Activated T-helper 1 cell treated with anti-CD3 and anti-CD28 coated beads, Interleukin-2, amount 50 U/mL, for 16 hours (primary cell): ENCODE data around the gene N4BP2.

Source experiments
- DNase-seq, 2 donors: peaks; one replicate each; pipeline ENCODE4 v3.0.0-alpha.2; 2020; ENCODE audit warnings: low read depth in 1 of 2, low spot score in 1 of 2

The N4BP2 gene

DNA sequence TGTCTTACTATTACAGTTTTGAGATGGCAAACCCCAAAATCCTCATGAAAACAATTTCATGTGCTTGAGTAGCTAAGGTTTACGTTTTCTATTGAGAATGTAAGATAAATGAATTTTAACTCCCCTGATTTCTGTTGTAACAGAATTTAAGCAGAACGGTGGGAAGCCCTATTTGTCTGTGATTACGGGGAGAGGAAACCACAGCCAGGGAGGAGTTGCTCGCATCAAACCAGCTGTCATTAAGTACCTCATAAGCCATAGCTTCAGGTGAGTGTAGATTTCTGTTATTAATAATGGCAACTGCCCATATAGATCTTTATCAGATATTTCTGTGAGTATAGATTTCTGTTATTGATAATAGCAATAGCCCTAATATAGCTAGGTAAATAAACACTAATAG is 96.0 kb downstream of the N4BP2 start:
- DNase-seq: no peak

DNA sequence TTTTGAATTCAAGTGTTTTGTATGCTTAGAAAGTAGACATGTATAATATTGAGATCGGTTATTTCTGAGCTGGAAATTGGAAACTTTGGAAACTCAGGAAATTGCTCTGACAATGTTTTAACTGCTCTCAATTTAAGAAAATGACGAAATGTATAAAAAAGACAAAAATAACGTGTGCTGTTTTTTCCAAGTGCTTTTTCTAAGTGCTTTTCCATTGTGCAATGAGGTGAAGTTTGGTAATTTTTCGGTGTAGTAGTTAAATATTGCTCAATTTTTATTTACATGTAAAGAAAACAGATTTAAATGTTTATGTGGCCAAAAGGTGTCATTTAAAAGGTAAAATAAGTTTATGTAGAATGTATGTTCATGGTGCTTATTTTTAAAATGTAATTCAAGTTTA is 100.8 kb downstream of the N4BP2 start:
- no peak for DNase-seq

DNA sequence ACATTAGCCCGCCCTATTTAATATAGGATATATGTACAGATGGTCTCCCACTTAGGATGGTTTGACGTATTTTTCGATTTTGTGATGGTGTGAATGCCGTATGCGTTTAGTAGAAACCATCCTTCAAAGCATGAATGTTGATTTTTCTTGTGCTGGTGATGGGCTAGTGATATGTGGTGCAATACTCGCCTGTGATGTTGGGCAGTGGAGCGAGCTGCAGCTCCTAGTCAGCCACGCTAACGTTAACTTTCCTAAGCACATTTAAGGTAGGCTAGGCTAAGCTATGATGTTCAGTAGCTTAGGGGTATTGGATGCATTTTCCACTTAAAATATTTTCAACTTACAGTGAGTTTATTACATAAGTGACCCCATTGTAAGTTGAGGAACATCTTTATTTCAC is 103.6 kb downstream of the N4BP2 start:
- no peak for DNase-seq

DNA sequence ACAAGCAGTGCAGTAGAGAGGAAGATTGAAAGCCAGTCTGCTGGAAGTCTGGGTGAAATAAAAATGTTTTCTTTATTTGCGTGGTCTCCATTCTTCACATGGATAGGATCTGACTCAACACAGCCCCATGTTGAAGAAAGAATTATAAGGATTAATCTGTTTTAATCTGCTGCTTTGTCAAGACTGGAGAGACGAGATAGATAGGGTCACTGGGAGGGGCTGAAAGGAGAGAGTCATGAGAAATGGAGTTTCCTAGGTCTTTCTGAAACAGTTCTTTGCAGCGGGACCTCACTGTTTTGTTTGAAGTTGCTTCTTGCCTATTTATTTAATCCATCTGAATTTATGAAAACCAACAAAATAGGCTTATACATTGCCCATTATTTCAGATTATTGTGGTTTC is 107.8 kb downstream of the N4BP2 start:
- DNase-seq: no peak

DNA sequence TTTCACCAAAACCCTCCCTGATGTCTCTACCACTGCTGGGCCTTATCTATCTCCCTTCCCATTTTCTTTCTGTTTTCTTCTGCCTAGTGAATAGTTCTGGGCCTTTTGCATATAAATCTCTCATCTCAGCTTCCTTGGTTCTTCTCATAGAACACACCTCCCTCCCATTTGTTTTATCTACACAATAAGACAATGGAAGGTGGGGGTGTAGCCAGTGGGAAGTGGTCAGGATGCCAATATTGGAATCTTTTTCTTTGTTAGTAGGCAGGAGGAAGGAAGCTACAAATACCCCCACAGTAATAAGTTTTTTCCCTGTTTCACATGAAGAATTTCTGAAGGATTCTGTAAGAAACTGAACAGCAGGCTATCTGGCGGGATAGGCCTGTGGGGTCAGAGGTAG is 109.3 kb downstream of the N4BP2 start:
- DNase-seq: no peak

DNA sequence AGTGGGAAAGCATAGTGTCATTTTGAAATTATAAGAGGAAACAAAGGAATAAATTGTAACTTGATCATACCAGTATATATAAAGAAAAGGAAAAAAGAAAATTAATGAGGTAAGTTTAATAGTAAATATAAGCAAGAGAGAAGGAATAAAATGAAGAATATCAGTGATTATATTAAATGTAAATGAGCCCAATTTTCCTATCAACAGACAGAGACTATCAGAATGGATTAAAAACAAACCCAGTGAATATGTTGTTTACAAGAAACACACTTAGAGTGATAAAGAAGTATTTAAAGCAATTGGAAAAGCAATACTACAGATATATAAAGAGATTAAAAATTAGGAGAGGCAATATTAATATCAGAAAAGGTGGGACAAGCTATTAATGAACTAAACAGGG is 111.4 kb downstream of the N4BP2 start:
- no peak for DNase-seq

DNA sequence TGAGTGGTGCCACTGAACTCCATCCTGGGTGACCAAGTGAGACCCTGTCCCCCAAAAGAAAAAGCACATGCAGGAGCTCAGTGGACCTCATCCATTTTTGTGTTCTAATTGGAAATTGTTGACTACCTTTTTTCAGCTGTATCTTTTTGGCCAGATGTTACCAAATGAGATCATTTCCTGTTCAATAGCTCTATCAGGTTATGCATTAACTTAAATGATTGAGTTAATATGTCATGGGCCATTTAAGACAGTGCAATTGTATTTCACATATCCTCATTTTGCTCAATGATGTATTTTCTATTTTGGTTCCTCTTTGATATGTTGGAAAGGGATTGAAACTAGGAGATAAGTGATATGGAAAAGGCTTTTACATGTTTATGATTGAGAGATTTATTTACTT is 113.9 kb downstream of the N4BP2 start:
- no peak for DNase-seq

DNA sequence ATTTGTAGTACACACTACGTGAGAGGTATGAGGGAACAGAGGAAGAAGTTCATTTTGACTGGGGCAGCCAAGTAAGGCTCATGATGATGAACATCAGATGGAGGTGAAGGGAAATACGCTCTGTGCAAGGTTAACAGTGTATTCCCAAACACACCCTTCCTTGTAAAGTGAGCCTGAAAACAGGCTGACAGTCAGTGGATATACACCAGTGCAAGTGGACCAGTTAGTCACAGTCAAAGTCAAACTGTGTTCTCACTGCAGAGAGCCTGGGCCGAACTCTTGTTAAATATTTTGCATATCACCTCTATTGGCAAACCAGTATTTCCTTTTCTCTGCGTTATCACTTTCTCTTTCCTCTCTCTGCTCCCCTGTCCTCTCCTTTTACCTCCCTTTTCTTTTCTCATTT is 116.8 kb downstream of the N4BP2 start:
- no peak for DNase-seq

DNA sequence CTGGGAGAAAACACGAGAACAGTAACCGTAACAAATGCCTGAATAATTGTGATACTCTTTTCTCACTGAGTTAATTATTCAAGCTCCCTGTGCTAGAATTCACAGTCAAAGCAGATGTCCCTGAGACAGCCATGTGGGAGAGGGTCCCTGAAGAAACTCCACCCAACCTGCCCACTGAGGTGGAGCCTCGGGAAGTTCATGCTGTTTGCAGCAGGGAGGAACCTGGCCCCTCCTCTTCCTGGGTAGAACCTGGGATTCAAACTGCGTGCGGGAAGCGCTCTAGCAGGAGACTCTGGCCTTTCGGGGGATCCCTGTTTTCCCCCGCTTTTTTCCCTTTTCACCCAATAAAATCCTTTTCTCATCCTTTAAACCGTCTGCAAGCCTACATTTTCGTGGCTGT is 120.0 kb downstream of the N4BP2 start:
- DNase-seq: no peak

DNA sequence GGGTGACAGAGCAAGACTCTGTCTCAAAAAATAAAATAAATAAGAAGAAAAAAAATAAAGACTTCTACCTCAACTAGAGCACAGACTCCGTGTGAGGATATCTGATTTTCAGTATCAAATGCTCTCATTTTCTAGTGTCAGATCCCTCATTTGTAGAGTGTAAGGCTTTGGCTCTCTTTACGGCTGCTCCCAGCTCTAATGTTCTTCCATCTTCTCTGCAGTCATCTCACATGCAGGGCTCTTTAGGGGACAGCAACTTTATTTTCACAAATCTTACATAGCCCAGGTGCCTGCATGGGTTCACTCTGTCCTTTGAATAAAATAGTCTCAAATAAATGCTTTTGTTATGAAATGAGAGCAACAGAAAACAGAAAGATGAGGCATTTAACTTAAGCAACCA is 120.9 kb downstream of the N4BP2 start:
- no peak for DNase-seq

DNA sequence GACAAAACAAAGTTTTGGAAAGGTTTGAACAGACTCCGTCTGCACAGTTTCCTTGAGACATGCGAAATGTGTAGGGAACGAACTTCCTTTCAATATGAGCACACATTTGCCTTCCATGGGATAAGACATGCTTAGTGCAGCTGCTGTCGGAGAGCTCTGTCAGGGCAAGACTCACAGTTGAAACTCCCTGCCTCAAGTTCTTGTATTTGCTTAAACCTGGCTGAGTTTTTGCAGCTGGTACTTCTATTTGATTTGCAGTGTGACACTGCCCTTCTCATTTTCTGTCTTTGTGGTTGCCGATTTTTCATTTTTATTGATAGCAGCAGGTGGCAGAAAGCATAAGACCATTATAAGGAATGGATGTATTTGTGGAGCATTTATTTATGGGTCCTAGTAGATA is 122.0 kb downstream of the N4BP2 start:
- no peak for DNase-seq

DNA sequence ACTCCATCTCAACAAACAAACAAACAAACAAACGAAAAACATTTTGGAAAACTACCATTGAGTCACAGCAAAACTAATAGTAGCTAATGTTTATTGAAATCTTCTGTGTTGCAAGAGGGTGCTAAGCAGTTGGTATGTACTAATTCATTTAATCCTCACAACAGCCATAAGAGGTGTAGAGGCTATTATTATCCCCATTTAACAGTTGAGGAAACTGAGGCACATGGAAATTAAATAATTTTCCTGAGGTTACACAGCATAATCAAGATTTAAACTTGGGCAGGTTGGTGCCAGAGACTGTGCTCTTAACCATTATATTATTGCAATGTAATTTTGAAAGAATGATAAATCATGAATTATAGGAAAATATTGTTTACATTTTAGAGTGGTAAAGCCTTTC is 122.7 kb downstream of the N4BP2 start:
- DNase-seq: no peak

DNA sequence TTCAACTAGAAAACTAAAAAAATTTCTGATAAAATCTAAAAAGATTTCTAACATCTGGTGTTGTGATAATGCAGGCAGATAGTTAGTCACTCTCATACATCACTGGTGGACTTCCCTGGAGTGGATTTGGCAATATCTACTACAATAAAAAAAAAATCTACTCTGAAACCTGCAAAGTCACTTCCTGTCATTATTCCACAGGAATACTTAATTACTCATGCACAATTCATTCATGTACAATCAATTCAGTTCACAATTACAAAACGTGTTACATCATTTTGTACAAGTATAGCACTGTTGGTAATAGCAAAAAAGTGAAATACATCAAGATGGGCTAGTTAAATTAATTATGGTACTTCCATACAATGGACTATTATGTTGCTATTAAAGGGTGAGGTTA is 123.7 kb downstream of the N4BP2 start:
- no peak for DNase-seq

DNA sequence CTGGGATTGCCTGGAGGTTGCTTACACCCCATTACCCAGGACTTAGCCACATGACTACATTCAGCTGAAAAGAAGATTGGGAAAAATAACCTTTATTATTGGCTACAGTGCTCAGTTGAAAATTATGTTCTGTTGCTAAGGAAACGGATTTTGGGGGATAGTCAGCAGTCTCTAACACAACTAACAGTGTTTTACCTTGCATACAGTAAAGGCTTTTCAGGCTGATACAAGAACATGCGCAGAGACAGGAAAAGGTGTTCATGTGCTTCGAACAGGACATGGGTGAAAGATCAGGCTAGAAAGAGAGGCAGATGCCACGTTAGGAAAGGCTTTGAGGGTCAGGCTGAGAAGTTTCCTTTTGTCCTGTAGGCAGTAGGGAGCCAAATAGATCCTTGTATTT is 125.4 kb downstream of the N4BP2 start:
- DNase-seq: no peak

DNA sequence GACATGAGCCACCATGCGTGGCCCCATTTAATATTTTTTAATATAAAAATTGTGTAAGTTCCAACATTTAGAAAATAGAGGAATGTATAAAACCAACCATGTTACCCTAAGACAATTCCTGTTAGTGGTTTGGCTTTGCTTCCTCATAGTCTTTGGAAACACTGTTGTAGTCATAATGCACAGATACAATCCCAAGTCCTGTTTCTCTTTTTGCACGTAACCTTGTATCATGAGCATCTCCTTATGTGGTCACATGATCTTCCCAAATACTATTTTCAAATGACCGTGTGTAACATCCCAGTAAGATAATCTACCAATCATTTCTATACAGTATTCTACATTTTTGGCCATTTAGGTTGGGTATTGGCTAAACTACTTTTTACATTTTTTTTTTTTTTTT is 126.3 kb downstream of the N4BP2 start:
- no peak for DNase-seq

DNA sequence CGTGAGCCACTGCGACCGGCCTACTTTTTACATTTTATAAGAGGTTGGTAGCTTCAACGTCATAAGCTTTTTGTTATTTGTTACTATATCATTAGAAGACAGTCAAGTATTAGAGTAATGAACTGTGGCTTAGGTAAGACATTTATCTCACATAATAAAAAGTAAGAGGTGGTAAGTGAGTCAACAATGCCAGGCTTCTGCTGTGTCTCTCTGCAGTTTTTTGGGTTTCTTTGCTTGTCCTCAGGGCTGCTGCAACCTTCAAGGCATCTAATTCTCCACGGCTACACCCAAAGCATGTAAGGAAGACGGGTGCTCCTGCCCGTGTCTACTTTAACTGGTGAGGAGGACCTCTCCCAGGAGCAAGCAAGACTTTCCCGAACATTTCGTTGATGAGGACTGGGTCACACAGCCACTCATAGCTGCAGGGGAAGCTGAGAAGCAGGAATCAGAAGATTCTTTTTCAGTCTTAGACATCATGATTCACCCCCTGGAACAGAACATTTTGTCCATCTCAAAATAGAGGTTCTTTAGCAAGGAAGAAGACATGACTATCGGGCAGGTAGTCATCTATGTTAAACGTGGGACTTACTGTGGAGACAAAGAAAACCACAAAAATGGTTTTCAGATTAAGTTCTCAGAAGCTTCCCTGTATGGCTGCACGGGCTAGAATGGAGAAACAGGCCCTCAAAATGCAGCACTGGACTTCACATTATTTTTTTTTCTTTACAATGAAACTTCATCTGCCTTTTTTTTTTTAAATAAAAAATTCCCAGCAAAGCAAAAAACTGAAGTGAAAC is 127.2 kb downstream of the N4BP2 start:
- DNase-seq: no peak

DNA sequence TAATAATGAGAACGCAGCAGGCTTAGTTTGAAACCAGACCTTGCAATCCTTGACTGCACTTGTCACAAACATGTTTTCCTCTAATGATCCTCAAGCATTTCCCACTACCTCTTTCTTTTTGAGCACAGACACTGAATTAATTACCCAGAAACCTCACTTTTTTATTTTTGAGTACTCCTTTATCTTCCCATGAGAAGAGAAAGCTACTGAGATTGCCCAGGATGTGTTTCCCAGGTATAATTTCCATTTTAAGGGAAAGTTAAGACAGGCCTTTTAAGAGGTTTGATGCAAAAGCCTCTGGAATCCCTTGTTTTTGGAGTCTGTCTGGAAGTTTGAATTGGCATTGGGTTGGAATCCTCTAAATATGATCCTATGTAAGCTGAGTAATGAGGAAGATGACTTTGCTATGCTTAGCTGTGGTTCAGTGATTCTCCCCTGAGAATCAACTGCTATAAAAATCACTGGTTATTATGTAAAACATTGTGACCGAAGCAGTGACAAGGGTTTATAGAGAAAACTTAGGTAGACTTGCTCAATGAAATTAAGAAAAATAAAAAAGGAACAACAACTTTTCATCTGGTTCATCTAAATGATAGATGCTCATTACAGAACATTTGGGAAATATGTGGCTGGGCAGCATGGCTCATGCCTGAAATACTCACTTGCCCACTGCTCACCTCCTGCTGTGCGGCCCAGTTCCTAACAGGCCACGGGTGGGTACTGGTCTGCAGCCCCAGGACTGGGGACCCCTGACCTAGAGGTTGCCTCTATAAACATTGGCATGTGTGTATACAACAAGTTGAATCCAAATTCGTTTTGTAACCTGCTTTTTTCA is 129.4 kb downstream of the N4BP2 start:
- no peak for DNase-seq

DNA sequence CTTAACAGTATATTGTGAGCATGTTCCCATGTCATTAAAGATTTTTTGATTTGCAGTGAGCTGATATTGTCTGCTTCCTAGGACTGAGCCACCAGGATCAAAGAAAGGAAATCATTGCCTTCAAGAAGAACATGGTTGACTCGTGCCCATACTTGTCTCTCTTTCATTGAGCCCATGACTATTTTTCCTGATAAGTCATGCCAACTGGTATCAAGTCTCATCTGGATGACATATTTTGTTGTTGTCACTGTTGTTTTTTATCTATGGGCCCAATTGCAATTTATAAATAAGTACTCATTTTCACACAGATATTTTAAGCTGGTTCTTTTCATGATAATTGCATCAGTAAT is 130.0 kb downstream of the N4BP2 start:
- DNase-seq: no peak

DNA sequence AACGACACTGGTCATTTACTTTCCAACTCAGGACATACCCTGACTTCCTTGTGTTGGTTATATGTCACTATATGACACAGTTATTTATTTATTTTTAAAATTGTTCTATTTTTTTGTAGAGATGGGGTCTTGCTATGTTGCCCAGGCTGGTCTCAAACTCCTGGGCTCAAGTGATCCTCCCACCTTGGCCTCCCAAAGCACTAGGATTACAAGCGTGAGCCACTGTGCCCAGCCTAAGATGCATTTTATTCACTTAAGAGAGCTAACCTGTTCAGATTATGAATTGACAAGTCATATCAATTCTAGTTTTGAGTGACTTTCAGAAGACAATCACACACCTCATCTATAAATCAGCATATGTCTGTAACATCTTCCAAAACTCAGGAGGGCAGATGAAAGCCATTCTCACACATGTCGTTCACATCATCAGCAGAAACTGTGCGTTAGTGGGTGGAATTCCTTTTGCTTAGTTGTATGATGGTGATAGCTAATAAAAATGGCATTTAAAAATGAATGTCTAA is 130.8 kb downstream of the N4BP2 start:
- no peak for DNase-seq

DNA sequence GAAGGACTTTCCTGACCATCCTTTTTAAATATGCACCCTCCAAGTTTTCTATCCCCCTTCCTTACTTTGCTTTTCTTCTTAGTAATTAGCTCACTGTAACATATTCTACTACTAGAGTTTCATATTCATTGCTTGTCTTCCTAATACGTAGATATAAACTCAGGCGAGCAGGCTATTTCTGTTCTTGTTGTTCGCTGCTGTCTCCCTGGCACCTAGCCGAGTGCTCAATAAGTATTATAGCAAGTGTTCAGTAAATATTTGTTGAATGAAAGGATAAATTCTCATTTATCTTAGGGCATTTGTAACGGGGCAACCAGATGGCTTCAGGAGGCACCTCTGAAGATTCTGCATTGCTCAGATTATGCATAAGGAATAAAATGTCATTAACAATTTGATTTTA is 133.4 kb downstream of the N4BP2 start:
- no peak for DNase-seq

DNA sequence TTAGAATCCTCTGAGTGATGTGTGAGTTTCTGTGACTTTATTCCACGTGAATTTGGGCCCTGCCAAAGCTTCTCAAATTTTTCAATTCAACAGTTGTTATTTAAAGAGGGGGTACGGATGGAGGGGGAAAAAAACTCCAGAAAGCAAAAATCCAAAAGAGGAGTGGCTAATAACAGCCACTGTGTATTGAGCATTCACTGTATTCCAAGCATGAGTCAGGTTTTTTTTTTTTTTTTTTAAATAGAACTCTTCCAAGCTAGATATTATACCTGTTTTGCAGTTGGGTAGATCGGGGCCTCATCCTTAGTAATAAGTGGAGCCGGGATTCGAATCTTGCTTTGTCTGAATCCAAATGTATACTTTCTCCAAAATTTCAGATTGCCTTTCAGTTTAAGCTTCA is 133.8 kb downstream of the N4BP2 start:
- DNase-seq: no peak
